ENCODE measurements around the gene GOLGB1. TPM values are rescaled to one million over a fixed set of nuclear protein-coding genes. Genes with fewer than 3 reads are reported as not detected.

GOLGB1 gene

DNA sequence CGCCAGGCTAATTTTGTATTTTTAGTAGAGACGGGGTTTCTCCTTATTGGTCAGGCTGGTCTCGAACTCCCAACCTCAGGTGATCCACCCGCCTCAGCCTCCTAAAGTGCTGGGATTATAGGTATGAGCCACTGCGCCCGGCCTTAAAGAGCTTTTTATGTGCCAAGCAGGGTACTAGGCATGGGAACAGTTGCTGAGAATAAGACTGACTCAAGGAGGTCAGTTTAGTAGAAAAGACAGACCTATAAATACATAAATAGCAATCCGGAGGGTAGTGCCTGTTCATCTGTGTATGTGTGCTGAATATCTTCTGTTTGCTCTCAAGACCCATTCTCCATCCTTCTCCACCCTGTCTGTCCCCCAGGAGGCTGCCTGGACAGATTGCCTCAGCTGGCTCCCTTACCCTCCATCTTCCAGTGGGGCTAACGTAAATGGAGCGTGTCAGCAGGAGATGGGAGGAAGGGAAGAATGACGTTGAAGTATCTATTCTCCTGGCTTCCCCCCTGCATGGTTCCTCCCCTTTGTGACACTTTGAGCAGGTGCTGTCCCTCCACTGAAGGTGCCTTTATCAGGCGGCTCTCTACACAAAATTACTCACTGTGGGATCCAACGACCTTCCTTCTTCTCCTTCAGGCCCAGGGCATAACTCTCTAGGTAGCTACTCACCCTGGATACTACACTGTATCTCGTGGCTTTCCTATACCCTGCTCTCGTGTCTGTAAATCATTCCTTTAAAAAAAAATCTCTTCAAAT, 125.2 kb downstream of the GOLGB1 start:
- no peak for DNase-seq
- Histone ChIP-seq H3K27me3 (ENCODE audit: insufficient read depth, low read length, poor library complexity) (no peaks in the 10 kb centered on the region), H3K23ac (ENCODE audit: low read length) (no peak overlapping the region), H3K79me2 (ENCODE audit: control insufficient read depth, insufficient read depth, low read length) (no peaks in the 10 kb centered on the region), H3K4me1 (ENCODE audit: control insufficient read depth, low read depth, low read length) (no peaks in the 10 kb centered on the region), H3K4me2 (ENCODE audit: low read length) (no peak overlapping the region), H3K18ac (ENCODE audit: low read length) (no peak overlapping the region), H2BK5ac (ENCODE audit: low read length) (no peak overlapping the region), H3K4me3 (ENCODE audit: low read length) (no peak overlapping the region), H4K8ac (ENCODE audit: low read depth, low read length) (no peak overlapping the region), H2AK5ac (ENCODE audit: low read length) (no peak overlapping the region), H3K56ac (ENCODE audit: low read length) (no peak overlapping the region), H3K36me3 (ENCODE audit: control insufficient read depth, insufficient read depth, low read length) (no peaks in the 10 kb centered on the region), H2BK15ac (replicated peaks; ENCODE audit: low read depth) (no peak overlapping the region), H3K9ac (ENCODE audit: low read length) (no peak overlapping the region), H4K5ac (ENCODE audit: low read length) (no peak overlapping the region), H3K79me1 (ENCODE audit: low read length) (no peaks in the 10 kb centered on the region), H2BK120ac (ENCODE audit: low read depth, low read length) (no peak overlapping the region), H3K27ac (ENCODE audit: low read depth, low read length) (no peak overlapping the region), H3K4ac (ENCODE audit: low read depth, low read length) (no peak overlapping the region)
- WGBS (ENCODE audit: extremely low coverage, insufficient coverage, low lambda C conversion rate) = no CpG with 5 or more reads among the region's 14 CpGs

DNA sequence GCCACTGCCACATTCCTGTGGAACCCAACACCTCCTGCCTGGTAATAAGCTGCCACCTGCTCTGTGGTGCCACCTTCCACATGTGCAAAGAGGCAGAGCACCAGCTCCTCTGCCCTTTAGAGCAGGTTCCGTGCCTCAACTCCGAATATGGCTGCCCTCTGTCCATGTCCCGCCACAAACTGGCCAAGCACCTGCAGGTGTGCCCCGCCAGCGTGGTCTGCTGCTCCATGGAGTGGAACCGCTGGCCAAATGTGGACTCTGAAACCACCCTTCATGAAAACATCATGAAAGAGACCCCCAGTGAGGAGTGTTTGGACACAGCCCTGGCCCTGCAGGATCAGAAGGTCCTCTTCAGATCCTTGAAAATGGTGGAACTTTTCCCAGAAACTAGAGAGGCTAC, 128.1 kb downstream of the GOLGB1 start:
- Histone ChIP-seq H3K4me1 (ENCODE audit: control insufficient read depth, low read depth, low read length) (no peaks in the 10 kb centered on the region), H2AK5ac (ENCODE audit: low read length) (no peak overlapping the region), H3K79me2 (ENCODE audit: control insufficient read depth, insufficient read depth, low read length) (no peaks in the 10 kb centered on the region), H3K4me2 (ENCODE audit: low read length) (no peak overlapping the region), H3K18ac (ENCODE audit: low read length) (no peak overlapping the region), H4K5ac (ENCODE audit: low read length) (no peak overlapping the region), H3K4ac (ENCODE audit: low read depth, low read length) (no peak overlapping the region), H3K23ac (ENCODE audit: low read length) (no peak overlapping the region), H3K9ac (ENCODE audit: low read length) (no peak overlapping the region), H4K8ac (ENCODE audit: low read depth, low read length) (no peak overlapping the region), H3K36me3 (ENCODE audit: control insufficient read depth, insufficient read depth, low read length) (no peaks in the 10 kb centered on the region), H3K79me1 (ENCODE audit: low read length) (no peaks in the 10 kb centered on the region), H3K56ac (ENCODE audit: low read length) (no peak overlapping the region), H2BK5ac (ENCODE audit: low read length) (no peak overlapping the region), H2BK120ac (ENCODE audit: low read depth, low read length) (no peak overlapping the region), H3K27me3 (ENCODE audit: insufficient read depth, low read length, poor library complexity) (no peaks in the 10 kb centered on the region), H3K4me3 (ENCODE audit: low read length) (no peak overlapping the region), H2BK15ac (replicated peaks; ENCODE audit: low read depth) (no peak overlapping the region), H3K27ac (ENCODE audit: low read depth, low read length) (no peak overlapping the region)
- DNase-seq = no peak
- WGBS (ENCODE audit: extremely low coverage, insufficient coverage, low lambda C conversion rate) = no CpG with 5 or more reads among the region's 6 CpGs

DNA sequence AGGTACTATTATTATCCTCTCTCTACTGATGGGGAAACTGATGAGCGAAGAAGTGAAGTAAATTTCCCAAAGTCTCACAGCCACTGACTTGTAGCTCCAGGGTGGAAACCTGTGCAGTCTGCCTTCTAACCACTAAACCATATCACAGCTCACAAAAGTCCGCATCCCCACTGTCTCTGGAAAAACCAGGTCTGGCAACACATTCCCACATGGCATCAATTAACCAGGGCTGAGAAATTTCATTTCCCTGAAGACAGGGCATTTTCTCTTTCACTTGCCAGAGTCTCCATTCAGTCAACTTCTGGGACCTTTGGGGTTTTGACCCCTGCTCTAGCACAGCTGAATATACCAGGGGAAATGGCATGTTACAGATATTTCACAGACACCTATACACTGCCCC, 129.8 kb downstream of the GOLGB1 start:
- H3K79me2 ChIP-seq (ENCODE audit: control insufficient read depth, insufficient read depth, low read length) = no peaks in the 10 kb centered on the region
- H3K79me1 ChIP-seq (ENCODE audit: low read length) = no peaks in the 10 kb centered on the region
- H2BK5ac ChIP-seq (ENCODE audit: low read length) = no peak overlapping the region
- H3K4me3 ChIP-seq (ENCODE audit: low read length) = no peak overlapping the region
- no peak overlapping the region for H4K8ac ChIP-seq (ENCODE audit: low read depth, low read length)
- H3K9ac ChIP-seq (ENCODE audit: low read length) = no peak overlapping the region
- no peak overlapping the region for H3K18ac ChIP-seq (ENCODE audit: low read length)
- H3K23ac ChIP-seq (ENCODE audit: low read length) = no peak overlapping the region
- no peak overlapping the region for H4K5ac ChIP-seq (ENCODE audit: low read length)
- H3K27ac ChIP-seq (ENCODE audit: low read depth, low read length) = no peak overlapping the region
- no CpG with 5 or more reads among the region's 2 CpGs for WGBS (ENCODE audit: extremely low coverage, insufficient coverage, low lambda C conversion rate)
- no peaks in the 10 kb centered on the region for H3K36me3 ChIP-seq (ENCODE audit: control insufficient read depth, insufficient read depth, low read length)
- H3K4ac ChIP-seq (ENCODE audit: low read depth, low read length) = no peak overlapping the region
- no peak for DNase-seq
- no peak overlapping the region for H3K56ac ChIP-seq (ENCODE audit: low read length)
- no peak overlapping the region for H2BK15ac ChIP-seq (replicated peaks; ENCODE audit: low read depth)
- H3K4me2 ChIP-seq (ENCODE audit: low read length) = no peak overlapping the region
- H2AK5ac ChIP-seq (ENCODE audit: low read length) = no peak overlapping the region
- H3K27me3 ChIP-seq (ENCODE audit: insufficient read depth, low read length, poor library complexity) = no peaks in the 10 kb centered on the region
- no peak overlapping the region for H2BK120ac ChIP-seq (ENCODE audit: low read depth, low read length)
- no peaks in the 10 kb centered on the region for H3K4me1 ChIP-seq (ENCODE audit: control insufficient read depth, low read depth, low read length)

Small RNAs within 50 kb of the gene (small RNA-seq; reads per million reads assigned to genes)
- not detected for gene RNU4-62P (ENCODE audit: insufficient read depth)
